NCI-H1436 (cell line): ENCODE data around the gene ADAMTS9.

Experiments used
- DNase-seq: peaks from one replicate; lab custom pipeline; 2025; lab: John Stamatoyannopoulos, UW

ADAMTS9 gene

GRCh38 chr3:64687781-64688604 lies at the start of gene ADAMTS9:
Gene ADAMTS9, minus strand, starts transcription at chr3:64688000. Its CDS starts 343 bp downstream, at chr3:64687657.
- DNase-seq: no peak

- no peak for DNase-seq
These were observed 44.8 kb upstream of the ADAMTS9 start for GRCh38 chr3:64732576-64732975.

GRCh38 chr3:64730681-64731080 lies 42.9 kb upstream of the ADAMTS9 start:
- DNase-seq: no peak

GRCh38 chr3:64728994-64729393 lies 41.2 kb upstream of the ADAMTS9 start:
- DNase-seq: no peak

GRCh38 chr3:64728428-64728827 lies 40.6 kb upstream of the ADAMTS9 start:
- no peak for DNase-seq

GRCh38 chr3:64726414-64727090 lies 38.8 kb upstream of the ADAMTS9 start:
- no peak for DNase-seq

- DNase-seq: no peak
These were observed 31.2 kb upstream of the ADAMTS9 start for GRCh38 chr3:64718976-64719375.

- DNase-seq: no peak
These were observed 30.2 kb upstream of the ADAMTS9 start for GRCh38 chr3:64717872-64718613.

- DNase-seq: no peak
These were observed 29.6 kb upstream of the ADAMTS9 start for GRCh38 chr3:64717411-64717810.

- no peak for DNase-seq
These were observed 28.4 kb upstream of the ADAMTS9 start for GRCh38 chr3:64716110-64716710.

- DNase-seq: no peak
These were observed 27.6 kb upstream of the ADAMTS9 start for GRCh38 chr3:64715211-64715982.

- DNase-seq: no peak
These were observed 20.7 kb upstream of the ADAMTS9 start for GRCh38 chr3:64708456-64708855.

- no peak for DNase-seq
These were observed 18.1 kb upstream of the ADAMTS9 start for GRCh38 chr3:64705946-64706345.

GRCh38 chr3:64696896-64697295 lies 9.1 kb upstream of the ADAMTS9 start:
- no peak for DNase-seq

- no peak for DNase-seq
These were observed 6.3 kb upstream of the ADAMTS9 start for GRCh38 chr3:64694114-64694513.

- no peak for DNase-seq
These were observed 5.2 kb upstream of the ADAMTS9 start for GRCh38 chr3:64693031-64693430.

- DNase-seq: no peak
These were observed 3.3 kb upstream of the ADAMTS9 start for GRCh38 chr3:64691051-64691450.

- DNase-seq: no peak
These were observed 567 bp downstream of the ADAMTS9 start for GRCh38 chr3:64687086-64687780.

GRCh38 chr3:64686446-64686908 lies 1.3 kb downstream of the ADAMTS9 start:
- DNase-seq: no peak

- DNase-seq: peak; percentile 23
These were observed 1.9 kb downstream of the ADAMTS9 start for GRCh38 chr3:64685800-64686445.
